ENCODE measurements around the gene OR14A2.

DNA sequence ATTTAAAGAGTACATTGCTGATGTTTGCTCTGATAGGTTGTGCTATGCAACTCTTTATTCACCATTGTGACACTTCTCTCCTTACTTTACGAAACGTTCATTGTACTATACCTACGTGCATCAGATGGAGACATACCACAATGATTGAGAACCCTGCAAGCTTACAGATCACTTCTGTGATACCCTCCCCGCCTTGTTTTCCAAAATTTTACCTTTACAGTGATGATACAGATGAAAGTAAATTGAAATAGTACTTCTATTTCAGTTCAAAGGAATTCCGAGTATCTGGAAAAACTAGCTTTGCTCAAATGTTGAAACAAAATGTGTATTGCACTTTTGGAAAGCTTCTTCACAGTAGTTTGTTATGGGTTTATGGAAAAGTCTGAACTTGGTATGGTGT, 6.2 kb downstream of the OR14A2 start:
- TF ChIP-seq, protein P1, sequence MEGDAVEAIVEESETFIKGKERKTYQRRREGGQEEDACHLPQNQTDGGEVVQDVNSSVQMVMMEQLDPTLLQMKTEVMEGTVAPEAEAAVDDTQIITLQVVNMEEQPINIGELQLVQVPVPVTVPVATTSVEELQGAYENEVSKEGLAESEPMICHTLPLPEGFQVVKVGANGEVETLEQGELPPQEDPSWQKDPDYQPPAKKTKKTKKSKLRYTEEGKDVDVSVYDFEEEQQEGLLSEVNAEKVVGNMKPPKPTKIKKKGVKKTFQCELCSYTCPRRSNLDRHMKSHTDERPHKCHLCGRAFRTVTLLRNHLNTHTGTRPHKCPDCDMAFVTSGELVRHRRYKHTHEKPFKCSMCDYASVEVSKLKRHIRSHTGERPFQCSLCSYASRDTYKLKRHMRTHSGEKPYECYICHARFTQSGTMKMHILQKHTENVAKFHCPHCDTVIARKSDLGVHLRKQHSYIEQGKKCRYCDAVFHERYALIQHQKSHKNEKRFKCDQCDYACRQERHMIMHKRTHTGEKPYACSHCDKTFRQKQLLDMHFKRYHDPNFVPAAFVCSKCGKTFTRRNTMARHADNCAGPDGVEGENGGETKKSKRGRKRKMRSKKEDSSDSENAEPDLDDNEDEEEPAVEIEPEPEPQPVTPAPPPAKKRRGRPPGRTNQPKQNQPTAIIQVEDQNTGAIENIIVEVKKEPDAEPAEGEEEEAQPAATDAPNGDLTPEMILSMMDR (IDR thresholded peaks at IDR 0.05): no peak
- TF ChIP-seq POLR2A (IDR thresholded peaks at IDR 0.05): no peak
- no peak for TF ChIP-seq EP300 (IDR thresholded peaks at IDR 0.05)
